HepG2 (cell line): Measurements from ENCODE around the gene MYO3B. TPM values are rescaled to one million over a fixed set of nuclear protein-coding genes. Genes with fewer than 3 reads are reported as not detected.
A peak's percentile ranks its signal among the peaks of the same experiment; 100 is the strongest.

Experiments used
- ATAC-seq: fragments of 200-7000 bp; cut with Tn5 transposase; 3 replicates; pipeline ENCODE4 v1.9.1; 2020; ENCODE audit warnings: mild to moderate bottlenecking, moderate library complexity
- BruUV-seq: library from RNA; stranded (reverse); fragments of 400-500 nt; replicated peaks from 2 replicates; lab custom pipeline; 2021; lab: Mats Ljungman, UMichigan
- CTCF ChIA-PET: fragments of 300-600 bp; formaldehyde crosslinking; extraction: SDS; loops from one replicate; lab custom pipeline; 2021; ENCODE audit warnings: low total read pairs, inconsistent platforms, low intra/inter-chr PET ratio; lab: Yijun Ruan, JAX
- POLR2A ChIA-PET: fragments of 350-600 bp; sonication (Branson Sonifier 250); formaldehyde crosslinking; loops from one replicate; lab custom pipeline; 2020; ENCODE audit warnings: antibody characterized with exemption, inconsistent platforms; lab: Yijun Ruan, JAX
- DNase-seq: peaks from one replicate; pipeline ENCODE4 v3.0.0-alpha.2; 2015; ENCODE audit warnings: low spot score
- FAIRE-seq: peaks from 3 replicates; lab custom pipeline; 2011; peaks lifted over from hg19 to GRCh38; lab: Jason Lieb, UNC
- H2AFZ ChIP-seq: one replicate; pipeline ENCODE4 v1.6.1; 2011; ENCODE audit warnings: low read length, inconsistent platforms
- H3K27ac ChIP-seq: fragments of 300-600 bp; 3 replicates; pipeline ENCODE4 v1.8.0; 2011; ENCODE audit warnings: mixed run types, mild to moderate bottlenecking, mixed read lengths, low read length, inconsistent platforms; ENCODE audit not compliant: insufficient read depth; ENCODE audit errors: extremely low read length
- H3K27me3 ChIP-seq, 2 experiments: fragments of 200-600 bp in 1 of 2; 2 replicates in 1 of 2; 3 replicates in 1 of 2; pipeline versions ENCODE4 v1.6.0 to v1.8.0; 2011; ENCODE audit warnings: low read length in 2 of 2, mild to moderate bottlenecking in 2 of 2, moderate library complexity in 2 of 2, inconsistent platforms in 1 of 2; ENCODE audit not compliant: insufficient read depth in 2 of 2, control insufficient read depth in 1 of 2
- H3K36me3 ChIP-seq, 2 experiments: fragments of 200-600 bp in 1 of 2; replicated peaks in 1 of 2; 2 replicates in 1 of 2; 3 replicates in 1 of 2; pipeline versions ENCODE4 v1.5.1 to v1.8.0; 2011; ENCODE audit warnings: low read length in 2 of 2, inconsistent platforms in 1 of 2; ENCODE audit not compliant: insufficient read depth in 2 of 2, control insufficient read depth in 1 of 2
- H3K4me1 ChIP-seq: 2 replicates; pipeline ENCODE4 v1.5.1; 2012; ENCODE audit warnings: low read length, inconsistent platforms; ENCODE audit not compliant: insufficient read depth
- H3K4me2 ChIP-seq: 2 replicates; pipeline ENCODE4 v1.6.0; 2011; ENCODE audit warnings: low read depth, low read length, inconsistent platforms
- H3K4me3 ChIP-seq, 3 experiments: fragments of 200-600 bp in 1 of 3; sonication (generic), shearing (Covaris generic) in 1 of 3; replicated peaks in 1 of 3; 2 replicates each; pipeline ENCODE4 v1.5.1; 2011 to 2016; ENCODE audit warnings: low read length in 3 of 3, inconsistent platforms in 2 of 3, low read depth in 2 of 3, mild to moderate bottlenecking in 2 of 3, control low read depth in 1 of 3, mixed read lengths in 1 of 3; ENCODE audit not compliant: insufficient read depth in 1 of 3
- H3K79me2 ChIP-seq: one replicate; pipeline ENCODE4 v1.6.1; 2011; ENCODE audit warnings: low read length, inconsistent platforms; ENCODE audit not compliant: insufficient read depth
- H3K9ac ChIP-seq: 2 replicates; pipeline ENCODE4 v1.6.0; 2011; ENCODE audit warnings: mild to moderate bottlenecking, low read depth, low read length, inconsistent platforms; ENCODE audit not compliant: insufficient read depth
- H3K9me3 ChIP-seq: 2 replicates; pipeline ENCODE4 v1.5.1; 2012; ENCODE audit warnings: mild to moderate bottlenecking, low read length
- H4K20me1 ChIP-seq: 2 replicates; pipeline ENCODE4 v1.6.0; 2011; ENCODE audit warnings: inconsistent platforms, mild to moderate bottlenecking, low read length, moderate library complexity; ENCODE audit not compliant: insufficient read depth
- CCAR2 ChIP-seq: fragments of 200-400 bp; formaldehyde crosslinking; optimal IDR thresholded peaks from 2 replicates; pipeline ENCODE3; 2018; ENCODE audit warnings: low read depth, mild to moderate bottlenecking, low read length, moderate library complexity
- GPN1 ChIP-seq: sonication (generic); formaldehyde crosslinking; IDR thresholded peaks from 2 replicates; pipeline ENCODE4 v1.5.1; 2020; ENCODE audit warnings: missing genetic modification reagents, borderline replicate concordance
- HMGA1 ChIP-seq: sonication (generic); formaldehyde crosslinking; conservative IDR thresholded peaks from 2 replicates; pipeline ENCODE4 v1.4.0; 2020; ENCODE audit warnings: missing genetic modification reagents
- HNRNPL ChIP-seq: fragments of 200-400 bp; formaldehyde crosslinking; IDR thresholded peaks from 2 replicates; pipeline ENCODE4 v1.6.1; 2017; ENCODE audit warnings: mild to moderate bottlenecking, low read depth, low read length
- HOXA9 ChIP-seq: sonication (generic); formaldehyde crosslinking; IDR thresholded peaks from 2 replicates; pipeline ENCODE4 v1.8.1; 2022; ENCODE audit warnings: missing genetic modification reagents, mild to moderate bottlenecking, moderate library complexity, borderline replicate concordance
- JUNB ChIP-seq: sonication (generic); formaldehyde crosslinking; IDR thresholded peaks from 2 replicates; pipeline ENCODE4 v1.8.0; 2022; ENCODE audit warnings: missing genetic modification reagents, mild to moderate bottlenecking, borderline replicate concordance
- SMAD3 ChIP-seq: sonication (generic); formaldehyde crosslinking; IDR thresholded peaks from 2 replicates; pipeline ENCODE4 v1.4.0; 2020; ENCODE audit warnings: missing genetic modification reagents
- TBX3 ChIP-seq: fragments of 450-650 bp; IDR thresholded peaks from 2 replicates; pipeline ENCODE4 v1.6.1; 2017; ENCODE audit warnings: antibody characterized with exemption, mild to moderate bottlenecking, inconsistent platforms, borderline replicate concordance
- ZNF333 ChIP-seq: sonication (generic); formaldehyde crosslinking; IDR thresholded peaks from 2 replicates; pipeline ENCODE4 v1.4.0; 2020; ENCODE audit warnings: mild to moderate bottlenecking, missing genetic modification reagents, borderline replicate concordance
- ZNF34 ChIP-seq: sonication (generic); formaldehyde crosslinking; IDR thresholded peaks from 2 replicates; pipeline ENCODE4 v1.4.0; 2020; ENCODE audit warnings: mild to moderate bottlenecking, missing genetic modification reagents, borderline replicate concordance
- ZNF772 ChIP-seq: sonication (generic); formaldehyde crosslinking; IDR thresholded peaks from 2 replicates; pipeline ENCODE4 v1.5.0; 2020; ENCODE audit warnings: mild to moderate bottlenecking, missing genetic modification reagents
- ZNF773 ChIP-seq: sonication (generic); formaldehyde crosslinking; IDR thresholded peaks from 2 replicates; pipeline ENCODE4 v1.4.0; 2020; ENCODE audit warnings: missing genetic modification reagents, borderline replicate concordance
- WGBS: methylation state at CpG from one replicate; pipeline ENCODE4 v1.1.6; 2017; ENCODE audit warnings: low lambda C conversion rate; 5-methylcytosine and 5-hydroxymethylcytosine counted together
- in situ Hi-C: cut with HindIII; loops from 2 replicates; pipeline ENCODE4 v1.10.0; 2017; ENCODE audit warnings: low pct_unique_long_range_greater_than_20kb; ENCODE audit not compliant: extremely low pct_ligation_motif_present
- intact Hi-C: fragments of 100-400 bp; cut with micrococcal nuclease; formaldehyde crosslinking; loops from one replicate; pipeline ENCODE4 v1.10.0; 2022; ENCODE audit not compliant: unreplicated experiment
- polyA plus RNA-seq, 8 experiments: library from polyadenylated mRNA; depleted of rRNA in 3 of 8; stranded (reverse) in 7 of 8; unstranded in 1 of 8; fragments of >200 nt; fragmentation: Illumina TruSeq in 4 of 8; extraction: Trizol in 4 of 8; gene quantifications; 2 replicates each; pipeline versions ENCODE4 v1.2.1 to v1.2.3, GENCODE V29; 2011 to 2016; ENCODE audit warnings: low read depth in 4 of 8, missing spikeins in 1 of 8, mixed read lengths in 1 of 8; ENCODE audit not compliant: insufficient read depth in 1 of 8
- total RNA-seq, 5 experiments: library from RNA; depleted of rRNA; stranded (reverse); fragments of >200 nt; fragmentation: Illumina TruSeq; extraction: Trizol; gene quantifications; 2 replicates each; pipeline ENCODE4 v1.2.3, GENCODE V29; 2016; ENCODE audit warnings: low read depth in 1 of 5
- TF ChIP-seq, protein P1 (sequence below): sonication (generic); formaldehyde crosslinking; IDR thresholded peaks from 2 replicates; pipeline ENCODE4 v1.5.0; 2020; ENCODE audit warnings: missing genetic modification reagents, mild to moderate bottlenecking, borderline replicate concordance

MYO3B gene
- total and polyA plus RNA-seq, 2 of the 13 experiments (the other 11 are each of a cell fraction or from before 2014, with no cell fraction given) = 0.01 TPM; not detected in 1

DNA sequence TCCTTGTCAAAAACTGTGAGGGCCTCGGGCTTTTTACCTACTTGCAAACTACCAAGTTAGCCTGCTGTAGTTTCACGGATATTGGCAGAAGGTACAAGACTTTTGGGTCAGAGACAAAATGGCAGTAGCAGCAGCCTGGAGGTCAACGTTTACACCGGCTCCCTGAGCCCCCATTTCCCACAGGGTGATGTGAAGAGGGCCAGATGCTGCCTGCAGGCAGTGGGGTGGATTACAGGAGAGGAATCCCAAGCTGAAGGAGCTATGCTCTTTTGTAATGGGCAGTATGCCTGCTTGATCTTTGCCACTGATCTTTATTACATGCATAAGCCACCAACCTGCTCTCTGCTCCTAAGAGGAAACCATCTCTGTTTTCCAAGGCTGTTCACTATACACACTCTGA lies 507.6 kb downstream of the MYO3B start:
- CTCF ChIA-PET = no interaction called here
- ATAC-seq = peak; percentile 64
- BruUV-seq = no TSS peak
- Histone ChIP-seq H3K27ac (no peak overlapping the region), H2AFZ (no peak overlapping the region), H4K20me1 (no peaks in the 10 kb centered on the region), H3K27me3 (no peaks in the 10 kb centered on the region), H3K9ac (no peak overlapping the region), H3K4me3 (no peak overlapping the region), H3K9me3 (no peaks in the 10 kb centered on the region), H3K79me2 (no peaks in the 10 kb centered on the region), H3K4me1 (no peaks in the 10 kb centered on the region), H3K36me3 (no peaks in the 10 kb centered on the region), H3K4me2 (no peak overlapping the region)
- in situ Hi-C loops (no loop called here), intact Hi-C loops (no loop called here)
- WGBS = 89% methylated on average over 2 of the region's 4 CpGs
- DNase-seq = no peak
- POLR2A ChIA-PET = interaction anchor here (0.6 kb wide), 1 partner anchor 58 kb away, joined by 5 read pairs; no protein-coding TSS in a partner anchor
- no peak for TF ChIP-seq HMGA1 (CRISPR knock-in tag)
- TF ChIP-seq JUNB (CRISPR knock-in tag) = no peak
- TF ChIP-seq TBX3 = no peak
- no peak for TF ChIP-seq ZNF333 (CRISPR knock-in tag)
- TF ChIP-seq CCAR2 = no peak
- no peak for TF ChIP-seq GPN1 (CRISPR knock-in tag)
- TF ChIP-seq ZNF34 (CRISPR knock-in tag) = no peak
- TF ChIP-seq SMAD3 = no peak
- no peak for TF ChIP-seq ZNF772 (CRISPR knock-in tag)
- TF ChIP-seq, protein P1, sequence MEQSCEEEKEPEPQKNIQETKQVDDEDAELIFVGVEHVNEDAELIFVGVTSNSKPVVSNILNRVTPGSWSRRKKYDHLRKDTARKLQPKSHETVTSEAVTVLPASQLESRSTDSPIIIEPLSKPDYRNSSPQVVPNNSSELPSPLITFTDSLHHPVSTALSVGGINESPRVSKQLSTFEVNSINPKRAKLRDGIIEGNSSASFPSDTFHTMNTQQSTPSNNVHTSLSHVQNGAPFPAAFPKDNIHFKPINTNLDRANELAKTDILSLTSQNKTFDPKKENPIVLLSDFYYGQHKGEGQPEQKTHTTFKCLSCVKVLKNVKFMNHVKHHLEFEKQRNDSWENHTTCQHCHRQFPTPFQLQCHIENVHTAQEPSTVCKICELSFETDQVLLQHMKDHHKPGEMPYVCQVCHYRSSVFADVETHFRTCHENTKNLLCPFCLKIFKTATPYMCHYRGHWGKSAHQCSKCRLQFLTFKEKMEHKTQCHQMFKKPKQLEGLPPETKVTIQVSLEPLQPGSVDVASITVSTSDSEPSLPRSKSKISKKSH (CRISPR knock-in tag) = no peak
- no peak for TF ChIP-seq HNRNPL
- no peak for TF ChIP-seq HOXA9 (CRISPR knock-in tag)
- TF ChIP-seq ZNF773 (CRISPR knock-in tag) = no peak
- no peak for FAIRE-seq
